ENCODE data around the gene CERS2.
A peak's percentile ranks its signal among the peaks of the same experiment; 100 is the strongest.

Gene CERS2

DNA sequence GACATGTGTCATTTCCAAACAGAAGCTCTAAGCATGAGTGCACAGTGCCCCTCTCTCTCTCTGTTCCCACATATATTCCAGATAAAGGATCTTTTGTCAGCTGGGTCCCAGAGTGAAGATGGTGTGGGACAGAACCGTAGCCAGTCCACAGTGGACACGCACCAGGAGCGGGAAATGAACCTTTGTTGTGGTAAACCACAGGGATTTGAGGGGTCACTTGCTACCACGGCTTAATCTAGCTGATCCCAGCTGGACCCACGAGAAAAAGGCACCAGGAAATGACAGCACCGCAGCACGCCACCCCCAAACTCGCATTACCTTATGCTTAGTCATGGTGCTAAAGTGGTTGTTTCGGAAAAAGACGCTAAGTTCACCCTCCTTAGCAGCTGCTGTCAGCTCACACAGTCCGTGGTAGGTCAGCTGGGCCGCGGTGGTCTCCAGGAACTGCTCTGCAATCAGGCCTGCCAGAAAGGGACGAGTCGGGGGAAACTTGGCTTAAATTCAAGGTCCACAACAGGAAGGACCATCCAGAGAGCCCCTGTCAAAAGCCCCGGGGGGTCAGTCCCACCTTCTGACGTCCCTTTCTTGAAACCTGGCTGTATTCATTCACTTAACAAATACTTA is 24.5 kb upstream of the CERS2 start:
- Histone ChIP-seq H3K4me3 (ENCODE audit: low read depth, low read length) (no peak overlapping the region), H3K4me1 (ENCODE audit: control insufficient read depth, insufficient read depth, low read length) (no peaks in the 10 kb centered on the region), H3K27ac (ENCODE audit: extremely low read depth, low read depth, low read length) (no peak overlapping the region), H3K9me3 (ENCODE audit: control insufficient read depth, insufficient read depth, low read depth, low read length) (no peaks in the 10 kb centered on the region), H3K36me3 (ENCODE audit: control insufficient read depth in 2 of 2, insufficient read depth in 1 of 2, low read length in 2 of 2) (peaks cover 0 to 64% of the 10 kb centered on the region in 2 experiments; a peak in 1 of 3 replicates)
- ChIA-PET CTCF (interaction anchor here (0.5 to 1.0 kb wide), 4 partner anchors 20 to 342 kb away, joined by 3 to 4 read pairs (median 4); no protein-coding TSS in a partner anchor), POLR2A (no interaction called here)
- no peak for TF ChIP-seq ZNF362 (tag by site-specific recombination; IDR thresholded peaks at IDR 0.05)

- Histone ChIP-seq H3K9me3 (ENCODE audit: control insufficient read depth, insufficient read depth, low read depth, low read length) (no peaks in the 10 kb centered on the region), H3K4me1 (ENCODE audit: control insufficient read depth, insufficient read depth, low read length) (no peaks in the 10 kb centered on the region), H3K4me3 (ENCODE audit: low read depth, low read length) (no peak overlapping the region), H3K36me3 (ENCODE audit: control insufficient read depth in 2 of 2, insufficient read depth in 1 of 2, low read length in 2 of 2) (peaks cover 0 to 64% of the 10 kb centered on the region in 2 experiments; a peak in 1 of 3 replicates), H3K27ac (ENCODE audit: extremely low read depth, low read depth, low read length) (no peak overlapping the region)
- TF ChIP-seq SP7 (tag by site-specific recombination; IDR thresholded peaks at IDR 0.05) = no peak
- no peak for TF ChIP-seq ZNF248 (tag by site-specific recombination; IDR thresholded peaks at IDR 0.05)
- TF ChIP-seq, protein P1, sequence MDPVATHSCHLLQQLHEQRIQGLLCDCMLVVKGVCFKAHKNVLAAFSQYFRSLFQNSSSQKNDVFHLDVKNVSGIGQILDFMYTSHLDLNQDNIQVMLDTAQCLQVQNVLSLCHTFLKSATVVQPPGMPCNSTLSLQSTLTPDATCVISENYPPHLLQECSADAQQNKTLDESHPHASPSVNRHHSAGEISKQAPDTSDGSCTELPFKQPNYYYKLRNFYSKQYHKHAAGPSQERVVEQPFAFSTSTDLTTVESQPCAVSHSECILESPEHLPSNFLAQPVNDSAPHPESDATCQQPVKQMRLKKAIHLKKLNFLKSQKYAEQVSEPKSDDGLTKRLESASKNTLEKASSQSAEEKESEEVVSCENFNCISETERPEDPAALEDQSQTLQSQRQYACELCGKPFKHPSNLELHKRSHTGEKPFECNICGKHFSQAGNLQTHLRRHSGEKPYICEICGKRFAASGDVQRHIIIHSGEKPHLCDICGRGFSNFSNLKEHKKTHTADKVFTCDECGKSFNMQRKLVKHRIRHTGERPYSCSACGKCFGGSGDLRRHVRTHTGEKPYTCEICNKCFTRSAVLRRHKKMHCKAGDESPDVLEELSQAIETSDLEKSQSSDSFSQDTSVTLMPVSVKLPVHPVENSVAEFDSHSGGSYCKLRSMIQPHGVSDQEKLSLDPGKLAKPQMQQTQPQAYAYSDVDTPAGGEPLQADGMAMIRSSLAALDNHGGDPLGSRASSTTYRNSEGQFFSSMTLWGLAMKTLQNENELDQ (tag by site-specific recombination; IDR thresholded peaks at IDR 0.05; ENCODE audit: low read depth) = no peak
- no peak for TF ChIP-seq ZNF391 (tag by site-specific recombination; IDR thresholded peaks at IDR 0.05; ENCODE audit: borderline replicate concordance, low read depth)
- TF ChIP-seq ZFP41 (tag by site-specific recombination; IDR thresholded peaks at IDR 0.05; ENCODE audit: borderline replicate concordance) = no peak
- POLR2A ChIA-PET = interaction anchor here (0.5 kb wide), 1 partner anchor 166 kb away, joined by 3 read pairs; no protein-coding TSS in a partner anchor
- CTCF ChIA-PET = interaction anchor here (0.7 to 5.3 kb wide), 5 partner anchors 8 to 418 kb away, joined by 3 to 73 read pairs (median 8); partner anchors contain the start of genes MCL1 and MINDY1
Measured at GRCh38 chr1:150997949-150998348, 23.3 kb upstream of the CERS2 start.

- no peaks in the 10 kb centered on the region for H3K4me1 ChIP-seq (ENCODE audit: control insufficient read depth, insufficient read depth, low read length)
- H3K27ac ChIP-seq (ENCODE audit: extremely low read depth, low read depth, low read length) = no peak overlapping the region
- ChIA-PET POLR2A (interaction anchor here (2.5 kb wide), 1 partner anchor 9 kb away, joined by 17 read pairs; the partner anchor contains the start of gene MINDY1), CTCF (interaction anchor here (0.5 to 5.3 kb wide), 11 partner anchors 9 to 741 kb away, joined by 3 to 73 read pairs (median 7); partner anchors contain the start of genes ANXA9, C1orf56 and MINDY1)
- TF ChIP-seq YY2 (tag by site-specific recombination; IDR thresholded peaks at IDR 0.05) (no peak), GLI2 (tag by site-specific recombination; IDR thresholded peaks at IDR 0.05; ENCODE audit: borderline replicate concordance, low read depth) (no peak), IKZF3 (tag by site-specific recombination; IDR thresholded peaks at IDR 0.05) (no peak), ZNF561 (tag by site-specific recombination; IDR thresholded peaks at IDR 0.05; ENCODE audit: borderline replicate concordance) (no peak), ZNF600 (tag by site-specific recombination; IDR thresholded peaks at IDR 0.05) (peak; percentile 32; the same call in 1 of the 2 replicates), ZNF394 (tag by site-specific recombination; IDR thresholded peaks at IDR 0.05; ENCODE audit: borderline replicate concordance) (no peak)
- no peaks in the 10 kb centered on the region for H3K9me3 ChIP-seq (ENCODE audit: control insufficient read depth, insufficient read depth, low read depth, low read length)
- no peak overlapping the region for H3K4me3 ChIP-seq (ENCODE audit: low read depth, low read length)
- peaks cover 0 to 60% of the 10 kb centered on the region in 2 experiments; a peak in 1 of 3 replicates for H3K36me3 ChIP-seq (ENCODE audit: control insufficient read depth in 2 of 2, insufficient read depth in 1 of 2, low read length in 2 of 2)
Measured at GRCh38 chr1:150997126-150997872, 22.7 kb upstream of the CERS2 start.

Data from HEK293 (cell line).